Measurements from ENCODE around the gene OSER1.

OSER1 gene

DNA sequence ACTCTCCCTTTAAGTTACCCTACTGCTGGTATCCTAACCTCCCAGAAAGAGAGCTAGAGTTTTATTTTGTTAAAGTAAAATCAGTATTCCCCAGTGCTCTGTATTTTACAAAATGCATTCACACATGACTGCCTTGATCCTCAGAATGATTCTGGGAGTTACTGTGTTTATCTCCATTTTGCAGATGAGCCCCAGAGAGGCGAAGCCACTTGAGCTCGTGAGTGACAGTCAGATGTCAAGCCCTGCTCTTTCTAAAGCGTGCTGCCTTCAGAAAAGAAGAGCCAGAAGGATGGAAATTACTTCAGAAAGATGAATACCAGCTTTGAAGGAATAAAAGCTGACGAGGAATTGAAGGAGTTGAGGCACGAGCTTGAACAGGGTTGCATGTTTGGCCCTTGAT, 14.1 kb upstream of the OSER1 start:
- no peak overlapping the region for H3K27ac ChIP-seq (ENCODE audit: low read depth, low read length, severe bottlenecking)
- H3K36me3 ChIP-seq (ENCODE audit: control insufficient read depth, insufficient read depth, low read length) = no peaks in the 10 kb centered on the region
- no peaks in the 10 kb centered on the region for H3K4me1 ChIP-seq (ENCODE audit: control insufficient read depth, insufficient read depth, low read length, poor library complexity, severe bottlenecking)
- no peak overlapping the region for H3K4me3 ChIP-seq (ENCODE audit: extremely low read depth, insufficient read depth, low read length, poor library complexity, severe bottlenecking)
- WGBS, 2 experiments (ENCODE audit: insufficient coverage in 2 of 2) = 88 to 95% methylated on average over 5 of the region's 5 CpGs
- H3K9me3 ChIP-seq (ENCODE audit: control insufficient read depth, low read length) = no peaks in the 10 kb centered on the region

DNA sequence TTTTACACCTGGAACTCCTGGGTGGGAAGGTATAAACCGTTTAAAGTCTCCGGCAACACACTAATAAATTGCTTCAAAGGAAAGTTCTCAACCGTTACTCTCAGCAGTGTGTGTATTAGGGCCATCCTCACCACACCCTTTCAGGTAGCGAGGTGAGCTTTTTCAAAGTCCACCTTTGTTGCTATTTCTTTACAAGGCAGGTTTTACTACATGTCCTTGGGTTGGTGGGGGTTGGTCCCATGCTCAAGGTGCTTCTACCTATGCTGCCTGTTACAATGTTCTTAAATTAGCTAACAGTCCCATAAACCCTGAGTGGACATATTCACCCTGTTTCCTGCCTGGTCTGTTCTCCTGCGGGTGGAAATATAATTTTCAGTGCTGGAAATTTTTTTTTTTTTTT, 13.2 kb upstream of the OSER1 start:
- 90 to 100% methylated on average over 3 to 5 of the region's 5 CpGs for WGBS, 2 experiments (ENCODE audit: insufficient coverage in 2 of 2)
- Histone ChIP-seq H3K4me1 (ENCODE audit: control insufficient read depth, insufficient read depth, low read length, poor library complexity, severe bottlenecking) (peaks cover 4% of the 10 kb centered on the region), H3K27ac (ENCODE audit: low read depth, low read length, severe bottlenecking) (no peak overlapping the region), H3K36me3 (ENCODE audit: control insufficient read depth, insufficient read depth, low read length) (no peaks in the 10 kb centered on the region), H3K4me3 (ENCODE audit: extremely low read depth, insufficient read depth, low read length, poor library complexity, severe bottlenecking) (no peak overlapping the region), H3K9me3 (ENCODE audit: control insufficient read depth, low read length) (no peaks in the 10 kb centered on the region)

DNA sequence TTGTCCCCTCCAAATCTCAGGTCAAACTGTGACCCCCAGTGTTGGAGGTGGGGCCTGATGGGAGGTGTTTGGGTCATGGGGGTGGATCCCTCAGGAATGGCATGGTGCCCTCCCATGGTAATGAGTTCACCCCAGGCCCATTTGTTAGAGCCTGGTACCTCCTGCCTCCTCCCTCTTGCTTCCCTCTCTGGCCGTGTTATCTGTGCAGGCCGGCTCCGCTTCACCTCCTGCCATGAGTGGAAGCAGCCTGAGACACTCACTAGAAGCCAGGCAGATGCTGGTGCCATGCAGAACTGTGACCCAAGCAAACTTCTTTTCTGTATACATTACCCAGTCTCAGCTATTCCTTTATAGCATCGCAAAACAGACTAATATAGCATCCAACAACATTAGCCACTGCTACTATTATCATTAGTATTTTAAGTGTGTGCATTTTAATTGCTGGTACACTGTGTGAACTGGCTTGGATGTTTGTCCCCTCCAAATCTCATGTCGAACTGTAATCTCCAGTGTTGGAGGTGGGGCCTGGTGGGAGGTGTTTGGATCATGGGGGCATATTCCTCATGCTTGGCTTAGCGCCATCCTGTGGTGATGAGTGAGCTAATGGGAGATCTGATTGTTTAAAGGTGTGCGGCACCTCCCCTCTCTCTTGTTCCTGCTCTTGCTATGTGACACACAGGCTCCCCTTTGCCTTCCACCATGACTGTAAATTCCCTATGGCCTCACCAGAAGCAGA, 12.2 kb upstream of the OSER1 start:
- Histone ChIP-seq H3K4me3 (ENCODE audit: extremely low read depth, insufficient read depth, low read length, poor library complexity, severe bottlenecking) (no peak overlapping the region), H3K9me3 (ENCODE audit: control insufficient read depth, low read length) (no peaks in the 10 kb centered on the region), H3K27ac (ENCODE audit: low read depth, low read length, severe bottlenecking) (no peak overlapping the region), H3K4me1 (ENCODE audit: control insufficient read depth, insufficient read depth, low read length, poor library complexity, severe bottlenecking) (peaks cover 6% of the 10 kb centered on the region), H3K36me3 (ENCODE audit: control insufficient read depth, insufficient read depth, low read length) (no peaks in the 10 kb centered on the region)
- 75 to 90% methylated on average over 3 to 5 of the region's 7 CpGs for WGBS, 2 experiments (ENCODE audit: insufficient coverage in 2 of 2)

DNA sequence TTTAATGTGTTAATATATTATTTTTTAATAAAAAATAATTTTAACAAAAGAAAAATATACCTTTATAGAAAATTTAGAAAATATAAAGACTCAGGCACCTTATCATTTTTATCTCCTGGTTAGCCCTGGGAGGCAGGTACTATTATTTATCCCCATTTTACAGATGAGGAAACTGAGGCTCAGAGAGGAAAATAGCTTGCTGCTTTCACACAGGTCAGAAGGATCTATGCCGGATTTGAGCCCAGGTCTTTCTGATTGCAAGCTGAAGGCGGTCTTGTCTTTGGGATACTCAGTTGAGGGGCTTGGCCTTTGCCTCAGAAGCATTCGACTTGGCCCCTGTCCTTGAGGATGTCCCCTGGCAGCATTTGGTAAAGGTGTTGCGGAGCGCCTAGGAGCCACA, 11.5 kb upstream of the OSER1 start:
- Histone ChIP-seq H3K27ac (ENCODE audit: low read depth, low read length, severe bottlenecking) (no peak overlapping the region), H3K9me3 (ENCODE audit: control insufficient read depth, low read length) (no peaks in the 10 kb centered on the region), H3K36me3 (ENCODE audit: control insufficient read depth, insufficient read depth, low read length) (no peaks in the 10 kb centered on the region), H3K4me1 (ENCODE audit: control insufficient read depth, insufficient read depth, low read length, poor library complexity, severe bottlenecking) (peaks cover 11% of the 10 kb centered on the region), H3K4me3 (ENCODE audit: extremely low read depth, insufficient read depth, low read length, poor library complexity, severe bottlenecking) (no peak overlapping the region)
- WGBS, 2 experiments (ENCODE audit: insufficient coverage in 2 of 2) = 96 to 97% methylated on average over 4 to 5 of the region's 5 CpGs

DNA sequence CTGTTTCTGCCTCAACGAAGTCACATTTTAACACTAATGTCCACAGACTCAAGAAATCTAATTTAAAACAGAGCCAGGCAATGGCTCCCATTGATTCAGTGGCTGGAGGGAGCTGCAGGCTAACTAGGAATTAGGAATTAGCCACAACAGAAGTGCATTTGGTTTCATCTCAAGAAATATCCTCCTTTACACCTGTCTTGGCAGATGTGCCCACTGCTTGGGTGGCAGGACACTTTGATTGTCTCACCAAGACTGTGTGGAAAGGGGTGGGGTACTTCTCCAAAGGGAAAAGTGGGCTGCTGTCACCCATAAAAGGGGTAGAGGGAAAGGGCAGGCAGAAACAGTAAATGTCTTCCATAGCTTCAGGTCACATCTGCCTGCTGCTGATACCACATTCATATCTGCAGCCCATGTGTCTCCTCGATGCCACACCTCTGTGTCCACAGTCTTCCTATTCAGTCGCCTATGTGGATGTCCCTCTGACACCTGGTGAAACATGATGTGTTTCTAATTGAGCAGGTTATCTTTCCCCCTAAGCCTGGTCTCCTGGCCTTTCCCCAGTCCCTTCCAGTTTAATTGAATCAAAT, 10.9 kb upstream of the OSER1 start:
- Histone ChIP-seq H3K36me3 (ENCODE audit: control insufficient read depth, insufficient read depth, low read length) (no peaks in the 10 kb centered on the region), H3K4me3 (ENCODE audit: extremely low read depth, insufficient read depth, low read length, poor library complexity, severe bottlenecking) (no peak overlapping the region), H3K4me1 (ENCODE audit: control insufficient read depth, insufficient read depth, low read length, poor library complexity, severe bottlenecking) (peaks cover 11% of the 10 kb centered on the region), H3K27ac (ENCODE audit: low read depth, low read length, severe bottlenecking) (no peak overlapping the region), H3K9me3 (ENCODE audit: control insufficient read depth, low read length) (no peaks in the 10 kb centered on the region)
- 88% methylated on average over 1 of the region's 3 CpGs; no CpG with 5 or more reads in 1 of the 2 experiments for WGBS, 2 experiments (ENCODE audit: insufficient coverage in 2 of 2)

DNA sequence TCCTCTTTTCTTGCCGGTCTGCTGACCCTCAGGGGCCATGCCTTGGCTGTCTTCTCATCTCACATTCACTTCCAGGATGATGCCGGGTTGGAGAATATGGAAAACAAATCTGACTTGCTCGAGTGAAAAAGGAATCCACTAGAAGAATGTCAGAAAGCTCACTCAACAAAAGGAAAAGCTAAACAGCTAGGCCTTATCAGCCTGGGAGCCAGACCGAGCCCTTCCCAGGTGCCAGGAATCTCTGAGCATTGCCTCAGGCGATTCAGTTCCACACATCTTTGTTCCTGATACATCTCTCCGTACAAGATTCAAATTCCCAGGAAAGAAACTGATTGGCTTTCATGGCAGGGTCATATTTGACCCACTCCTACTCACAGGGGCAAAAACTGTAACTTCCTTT, 9.2 kb upstream of the OSER1 start:
- peaks cover 11% of the 10 kb centered on the region for H3K4me1 ChIP-seq (ENCODE audit: control insufficient read depth, insufficient read depth, low read length, poor library complexity, severe bottlenecking)
- no peaks in the 10 kb centered on the region for H3K9me3 ChIP-seq (ENCODE audit: control insufficient read depth, low read length)
- no peak overlapping the region for H3K4me3 ChIP-seq (ENCODE audit: extremely low read depth, insufficient read depth, low read length, poor library complexity, severe bottlenecking)
- 64 to 75% methylated on average over 4 to 5 of the region's 6 CpGs for WGBS, 2 experiments (ENCODE audit: insufficient coverage in 2 of 2)
- H3K36me3 ChIP-seq (ENCODE audit: control insufficient read depth, insufficient read depth, low read length) = no peaks in the 10 kb centered on the region
- peak overlapping the region; percentile 55 for H3K27ac ChIP-seq (ENCODE audit: low read depth, low read length, severe bottlenecking)

DNA sequence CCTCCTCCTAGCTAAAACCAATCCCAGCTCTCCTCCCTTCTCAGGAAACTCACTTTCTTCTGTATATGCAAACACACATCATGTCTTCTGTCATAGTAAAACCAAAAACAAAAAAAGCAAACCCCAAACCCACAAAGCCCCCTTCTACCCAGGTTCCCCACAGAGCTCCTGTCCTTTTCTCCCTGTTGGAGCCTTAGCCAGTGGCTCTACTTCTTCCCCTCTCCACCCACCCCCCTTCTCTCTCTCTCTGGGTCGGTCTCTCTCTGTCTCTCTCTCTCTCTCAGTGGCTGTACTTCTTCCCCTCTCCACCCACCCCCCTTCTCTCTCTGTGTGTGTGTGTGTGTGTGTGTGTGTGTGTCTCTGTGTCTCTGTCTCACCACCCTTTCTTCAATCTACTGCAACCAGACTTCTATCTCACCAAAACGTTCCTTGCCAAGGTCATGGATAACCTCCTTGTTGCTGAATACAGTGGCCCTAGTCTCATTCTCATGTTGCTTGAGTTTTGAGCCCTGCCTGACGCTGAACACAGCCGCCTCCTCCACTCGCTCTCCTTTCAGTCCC, 8.7 kb upstream of the OSER1 start:
- Histone ChIP-seq H3K36me3 (ENCODE audit: control insufficient read depth, insufficient read depth, low read length) (no peaks in the 10 kb centered on the region), H3K4me3 (ENCODE audit: extremely low read depth, insufficient read depth, low read length, poor library complexity, severe bottlenecking) (no peak overlapping the region), H3K27ac (ENCODE audit: low read depth, low read length, severe bottlenecking) (peak overlapping the region; percentile 55), H3K4me1 (ENCODE audit: control insufficient read depth, insufficient read depth, low read length, poor library complexity, severe bottlenecking) (peaks cover 11% of the 10 kb centered on the region), H3K9me3 (ENCODE audit: control insufficient read depth, low read length) (no peaks in the 10 kb centered on the region)
- WGBS, 2 experiments (ENCODE audit: insufficient coverage in 2 of 2) = 40 to 55% methylated on average over 4 of the region's 5 CpGs

DNA sequence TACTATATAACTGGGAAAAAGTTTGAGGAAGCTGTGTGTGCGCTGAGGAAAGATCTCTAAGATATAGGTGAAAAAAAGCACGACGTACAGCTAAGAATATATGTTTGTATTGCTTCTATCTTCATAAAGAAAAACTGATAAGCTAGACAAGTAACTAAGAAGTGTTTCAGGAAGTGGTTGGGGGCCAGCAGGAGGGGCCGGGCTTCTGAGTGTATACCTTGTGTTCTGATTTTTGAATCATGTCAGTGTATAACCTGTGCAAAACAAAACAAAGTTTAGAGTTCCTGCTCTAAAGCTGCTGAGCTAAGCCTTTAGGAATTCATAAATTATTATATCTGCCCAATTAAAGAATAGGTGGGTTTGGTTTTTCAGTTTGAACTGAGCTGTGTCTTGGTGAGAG, 7.9 kb upstream of the OSER1 start:
- Histone ChIP-seq H3K27ac (ENCODE audit: low read depth, low read length, severe bottlenecking) (no peak overlapping the region), H3K4me1 (ENCODE audit: control insufficient read depth, insufficient read depth, low read length, poor library complexity, severe bottlenecking) (peaks cover 11% of the 10 kb centered on the region), H3K9me3 (ENCODE audit: control insufficient read depth, low read length) (no peaks in the 10 kb centered on the region), H3K4me3 (ENCODE audit: extremely low read depth, insufficient read depth, low read length, poor library complexity, severe bottlenecking) (no peak overlapping the region), H3K36me3 (ENCODE audit: control insufficient read depth, insufficient read depth, low read length) (no peaks in the 10 kb centered on the region)
- 100% methylated on average over 1 of the region's 4 CpGs for WGBS, 2 experiments (ENCODE audit: insufficient coverage in 2 of 2)

DNA sequence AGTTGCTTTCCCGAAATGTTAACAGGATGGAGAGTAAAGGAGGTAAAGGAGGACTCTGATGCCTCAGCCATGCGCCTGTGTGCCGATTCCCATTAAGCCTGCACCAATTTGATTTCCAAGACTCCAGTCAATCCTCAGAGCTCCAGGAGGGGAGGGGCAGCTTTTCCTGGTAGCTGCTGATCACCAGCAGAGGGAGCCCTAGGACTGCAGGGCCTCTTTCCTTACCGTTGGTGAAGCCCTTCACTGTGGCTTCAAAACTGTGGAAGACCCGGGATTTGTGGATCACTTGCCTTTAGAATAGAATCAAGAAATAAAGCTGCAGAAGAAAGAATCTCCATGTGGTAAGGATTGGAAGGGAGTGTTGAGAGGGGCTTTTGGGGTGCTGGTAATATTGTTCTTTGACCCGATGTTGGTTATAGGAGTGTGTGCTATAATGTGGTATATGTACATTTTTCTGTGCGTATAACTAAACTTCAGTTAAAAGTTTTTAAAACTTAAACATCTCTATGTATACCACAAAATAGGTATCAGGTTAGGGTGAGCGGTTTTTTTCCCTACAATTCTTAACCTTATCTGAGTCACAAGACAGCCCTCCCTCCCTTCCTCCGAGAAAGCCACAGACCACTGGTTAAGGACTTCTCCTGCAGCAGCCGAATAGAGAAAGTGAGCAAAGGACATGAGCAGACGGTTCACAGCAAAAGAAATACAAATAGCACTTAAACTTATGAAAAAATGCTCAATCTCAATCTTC, 6.9 kb upstream of the OSER1 start:
- Histone ChIP-seq H3K36me3 (ENCODE audit: control insufficient read depth, insufficient read depth, low read length) (no peaks in the 10 kb centered on the region), H3K4me3 (ENCODE audit: extremely low read depth, insufficient read depth, low read length, poor library complexity, severe bottlenecking) (no peak overlapping the region), H3K4me1 (ENCODE audit: control insufficient read depth, insufficient read depth, low read length, poor library complexity, severe bottlenecking) (peaks cover 11% of the 10 kb centered on the region), H3K9me3 (ENCODE audit: control insufficient read depth, low read length) (no peaks in the 10 kb centered on the region), H3K27ac (ENCODE audit: low read depth, low read length, severe bottlenecking) (no peak overlapping the region)
- WGBS, 2 experiments (ENCODE audit: insufficient coverage in 2 of 2) = 36 to 66% methylated on average over 6 to 7 of the region's 11 CpGs

DNA sequence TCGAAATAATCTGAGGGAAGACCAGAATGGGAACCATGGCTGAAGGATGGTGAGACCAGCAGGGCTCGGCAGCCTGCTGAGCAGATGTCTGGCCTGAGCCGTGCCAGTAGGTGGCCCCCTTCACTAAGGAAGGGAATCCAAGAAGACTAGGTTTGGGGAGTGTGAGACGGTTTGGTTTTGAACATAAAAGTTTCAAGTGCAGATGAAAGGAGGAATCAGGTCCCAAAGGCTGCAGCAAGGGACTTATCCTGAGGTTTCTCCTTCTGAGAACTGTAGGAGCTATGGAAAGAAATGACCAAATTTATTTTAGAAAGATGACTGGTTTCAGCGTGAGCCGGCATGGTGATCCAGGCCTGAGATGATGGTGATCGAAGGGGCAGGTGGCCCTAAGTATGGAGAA, 4.6 kb upstream of the OSER1 start:
- WGBS, 2 experiments (ENCODE audit: insufficient coverage in 2 of 2) = 49 to 64% methylated on average over 7 of the region's 7 CpGs
- H3K27ac ChIP-seq (ENCODE audit: low read depth, low read length, severe bottlenecking) = no peak overlapping the region
- no peak overlapping the region for H3K4me3 ChIP-seq (ENCODE audit: extremely low read depth, insufficient read depth, low read length, poor library complexity, severe bottlenecking)
- H3K36me3 ChIP-seq (ENCODE audit: control insufficient read depth, insufficient read depth, low read length) = no peaks in the 10 kb centered on the region
- H3K9me3 ChIP-seq (ENCODE audit: control insufficient read depth, low read length) = no peaks in the 10 kb centered on the region
- peaks cover 17% of the 10 kb centered on the region for H3K4me1 ChIP-seq (ENCODE audit: control insufficient read depth, insufficient read depth, low read length, poor library complexity, severe bottlenecking)

Data from mesodermal cell (in vitro differentiated cells).